Neural progenitor cell (in vitro differentiated cells): ENCODE measurements around the gene LRP1. TPM values are rescaled to one million over a fixed set of nuclear protein-coding genes. Genes with fewer than 3 reads are reported as not detected.

ENCODE experiments used
- DNase-seq: peaks from one replicate; pipeline ENCODE4 v3.0.0-alpha.2; 2016; ENCODE audit warnings: low spot score
- H2AFZ ChIP-seq: fragments of 200-600 bp; sonication (generic); replicated peaks from 2 replicates; pipeline ENCODE4 v1.6.1; 2016; ENCODE audit warnings: antibody characterized with exemption
- H3F3A ChIP-seq: fragments of 200-600 bp; sonication (generic); 2 replicates; pipeline ENCODE4 v1.6.1; 2016; ENCODE audit warnings: antibody characterized with exemption, low read depth
- H3K27ac ChIP-seq: fragments of 200-600 bp; sonication (generic); 2 replicates; pipeline ENCODE4 v1.5.1; 2016; ENCODE audit warnings: mild to moderate bottlenecking
- H3K27me3 ChIP-seq: fragments of 200-600 bp; sonication (generic); 2 replicates; pipeline ENCODE4 v1.6.1; 2016; ENCODE audit warnings: mild to moderate bottlenecking, moderate library complexity
- H3K36me3 ChIP-seq: fragments of 200-600 bp; sonication (generic); 2 replicates; pipeline ENCODE4 v1.5.1; 2016
- H3K4me1 ChIP-seq: fragments of 200-600 bp; sonication (generic); 2 replicates; pipeline ENCODE4 v1.6.1; 2016; ENCODE audit warnings: mixed run types
- H3K4me2 ChIP-seq: fragments of 200-600 bp; sonication (generic); 2 replicates; pipeline ENCODE4 v1.6.1; 2016
- H3K4me3 ChIP-seq: fragments of 200-600 bp; sonication (generic); 2 replicates; pipeline ENCODE4 v1.5.1; 2016
- H3K79me2 ChIP-seq: fragments of 200-600 bp; sonication (generic); 2 replicates; pipeline ENCODE4 v1.6.1; 2016; ENCODE audit warnings: low read depth
- H3K9ac ChIP-seq: fragments of 200-600 bp; sonication (generic); 2 replicates; pipeline ENCODE4 v1.6.1; 2016
- H3K9me3 ChIP-seq: fragments of 200-600 bp; sonication (generic); 2 replicates; pipeline ENCODE4 v1.5.1; 2016; ENCODE audit warnings: low read depth
- H4K20me1 ChIP-seq: fragments of 200-600 bp; sonication (generic); 2 replicates; pipeline ENCODE4 v1.6.1; 2016; ENCODE audit warnings: low read depth
- H3K27ac Mint-ChIP-seq: 3 replicates; pipeline ENCODE4 v1.8.0; 2021; ENCODE audit warnings: mixed read lengths
- H3K27me3 Mint-ChIP-seq: 2 replicates; pipeline ENCODE4 v1.8.0; 2022; ENCODE audit warnings: low read depth, mild to moderate bottlenecking, inconsistent platforms, moderate library complexity, mixed read lengths; ENCODE audit not compliant: insufficient read depth
- H3K36me3 Mint-ChIP-seq: 3 replicates; pipeline ENCODE4 v1.8.0; 2021; ENCODE audit warnings: mixed read lengths
- H3K4me1 Mint-ChIP-seq: 3 replicates; pipeline ENCODE4 v1.8.0; 2021; ENCODE audit warnings: mixed read lengths
- H3K4me3 Mint-ChIP-seq: 3 replicates; pipeline ENCODE4 v1.8.0; 2021; ENCODE audit warnings: mild to moderate bottlenecking, moderate library complexity, mixed read lengths
- H3K9me3 Mint-ChIP-seq: 3 replicates; pipeline ENCODE4 v1.8.0; 2020; ENCODE audit warnings: mixed read lengths
- CTCF ChIP-seq: fragments of 200-600 bp; sonication (generic); IDR thresholded peaks from 2 replicates; pipeline ENCODE4 v1.5.1; 2017; ENCODE audit warnings: antibody characterized with exemption, mild to moderate bottlenecking
- EZH2 ChIP-seq: fragments of 200-600 bp; sonication (generic); IDR thresholded peaks from 2 replicates; pipeline ENCODE4 v1.6.1; 2017; ENCODE audit warnings: antibody characterized with exemption, mild to moderate bottlenecking, moderate library complexity
- EZH2phosphoT487 ChIP-seq: fragments of 200-600 bp; sonication (generic); IDR thresholded peaks from 2 replicates; pipeline ENCODE4 v1.6.1; 2017; ENCODE audit warnings: antibody characterized with exemption
- total RNA-seq: library from RNA; depleted of rRNA; stranded (reverse); fragments of >200 nt; gene quantifications from 2 replicates; pipeline ENCODE4 v1.2.3, GENCODE V29; 2015; ENCODE audit warnings: low replicate concordance

Gene LRP1
- total RNA-seq, 1 donor from 2014 or later = 13.9 TPM

- Histone ChIP-seq H3K27ac (no peak overlapping the region), H3K9ac (no peak overlapping the region), H4K20me1 (no peaks in the 10 kb centered on the region), H3K4me3 (no peak overlapping the region), H3K36me3 (no peaks in the 10 kb centered on the region), H3K27me3 (no peaks in the 10 kb centered on the region), H3F3A (no peaks in the 10 kb centered on the region), H3K79me2 (no peaks in the 10 kb centered on the region), H3K9me3 (no peaks in the 10 kb centered on the region), H2AFZ (no peak overlapping the region), H3K4me2 (no peak overlapping the region), H3K4me1 (no peaks in the 10 kb centered on the region)
- Mint-ChIP-seq H3K27me3 (peaks cover 5% of the 10 kb centered on the region), H3K4me3 (no peak overlapping the region), H3K4me1 (no peaks in the 10 kb centered on the region), H3K9me3 (no peaks in the 10 kb centered on the region), H3K36me3 (peaks cover 23% of the 10 kb centered on the region), H3K27ac (no peak overlapping the region)
- TF ChIP-seq EZH2phosphoT487 = no peak
- TF ChIP-seq CTCF = no peak
- no peak for TF ChIP-seq EZH2
- no peak for DNase-seq
Measured at GRCh38 chr12:57200497-57200896, 72.2 kb downstream of the LRP1 start.

- no peak overlapping the region for H3K27ac ChIP-seq
- Mint-ChIP-seq H3K27ac (no peak overlapping the region), H3K27me3 (peaks cover 5% of the 10 kb centered on the region), H3K4me3 (no peak overlapping the region), H3K9me3 (no peaks in the 10 kb centered on the region), H3K36me3 (peaks cover 27% of the 10 kb centered on the region), H3K4me1 (no peaks in the 10 kb centered on the region)
- no peaks in the 10 kb centered on the region for H3F3A ChIP-seq
- no peaks in the 10 kb centered on the region for H3K27me3 ChIP-seq
- H3K79me2 ChIP-seq = no peaks in the 10 kb centered on the region
- no peak for DNase-seq
- TF ChIP-seq EZH2phosphoT487 (no peak), CTCF (no peak), EZH2 (no peak)
- no peak overlapping the region for H3K9ac ChIP-seq
- H3K4me2 ChIP-seq = no peak overlapping the region
- no peaks in the 10 kb centered on the region for H3K9me3 ChIP-seq
- H2AFZ ChIP-seq = no peak overlapping the region
- no peaks in the 10 kb centered on the region for H3K36me3 ChIP-seq
- H3K4me1 ChIP-seq = no peaks in the 10 kb centered on the region
- no peaks in the 10 kb centered on the region for H4K20me1 ChIP-seq
- H3K4me3 ChIP-seq = no peak overlapping the region
Measured at GRCh38 chr12:57201219-57201618, 72.9 kb downstream of the LRP1 start.

- H3K4me2 ChIP-seq = no peak overlapping the region
- H3K9me3 Mint-ChIP-seq = no peaks in the 10 kb centered on the region
Measured at GRCh38 chr12:57201631-57202030, 73.3 kb downstream of the LRP1 start.

More at GRCh38 chr12:57201631-57202030, 73.3 kb downstream of the LRP1 start:
- H3K36me3 Mint-ChIP-seq = peaks cover 27% of the 10 kb centered on the region
- no peak overlapping the region for H3K4me3 Mint-ChIP-seq
- no peak overlapping the region for H3K27ac Mint-ChIP-seq
- no peak overlapping the region for H2AFZ ChIP-seq
- no peaks in the 10 kb centered on the region for H3K36me3 ChIP-seq
- no peaks in the 10 kb centered on the region for H3F3A ChIP-seq
- no peaks in the 10 kb centered on the region for H3K4me1 Mint-ChIP-seq
- H3K4me1 ChIP-seq = no peaks in the 10 kb centered on the region
- H4K20me1 ChIP-seq = no peaks in the 10 kb centered on the region
- H3K79me2 ChIP-seq = no peaks in the 10 kb centered on the region
- no peak overlapping the region for H3K9ac ChIP-seq
- TF ChIP-seq EZH2 (no peak), EZH2phosphoT487 (no peak), CTCF (no peak)
- no peaks in the 10 kb centered on the region for H3K27me3 ChIP-seq
- H3K27me3 Mint-ChIP-seq = peaks cover 5% of the 10 kb centered on the region
- H3K4me3 ChIP-seq = no peak overlapping the region
- H3K27ac ChIP-seq = no peak overlapping the region
- H3K9me3 ChIP-seq = no peaks in the 10 kb centered on the region
- DNase-seq = no peak
